A673 (cell line): Measurements from ENCODE around the gene C19orf67.

Experiments used
- EZH2 ChIP-seq: fragments of 200-600 bp; sonication (generic); IDR thresholded peaks from 2 replicates; pipeline ENCODE4 v1.6.1; 2017; ENCODE audit warnings: borderline replicate concordance, low read depth, mild to moderate bottlenecking, mixed read lengths, antibody characterized with exemption, low read length; ENCODE audit not compliant: poor library complexity, severe bottlenecking
- TF ChIP-seq, protein P1 (sequence below): fragments of 300-800, 200-600 bp; sonication (generic); conservative IDR thresholded peaks from 2 replicates; pipeline ENCODE4 v1.5.1; 2017; ENCODE audit warnings: low read depth, mild to moderate bottlenecking, antibody characterized with exemption, low read length, moderate library complexity, mixed read lengths

GRCh38 chr19:14053032-14053431 is 32.6 kb downstream of the C19orf67 start:
- TF ChIP-seq, protein P1, sequence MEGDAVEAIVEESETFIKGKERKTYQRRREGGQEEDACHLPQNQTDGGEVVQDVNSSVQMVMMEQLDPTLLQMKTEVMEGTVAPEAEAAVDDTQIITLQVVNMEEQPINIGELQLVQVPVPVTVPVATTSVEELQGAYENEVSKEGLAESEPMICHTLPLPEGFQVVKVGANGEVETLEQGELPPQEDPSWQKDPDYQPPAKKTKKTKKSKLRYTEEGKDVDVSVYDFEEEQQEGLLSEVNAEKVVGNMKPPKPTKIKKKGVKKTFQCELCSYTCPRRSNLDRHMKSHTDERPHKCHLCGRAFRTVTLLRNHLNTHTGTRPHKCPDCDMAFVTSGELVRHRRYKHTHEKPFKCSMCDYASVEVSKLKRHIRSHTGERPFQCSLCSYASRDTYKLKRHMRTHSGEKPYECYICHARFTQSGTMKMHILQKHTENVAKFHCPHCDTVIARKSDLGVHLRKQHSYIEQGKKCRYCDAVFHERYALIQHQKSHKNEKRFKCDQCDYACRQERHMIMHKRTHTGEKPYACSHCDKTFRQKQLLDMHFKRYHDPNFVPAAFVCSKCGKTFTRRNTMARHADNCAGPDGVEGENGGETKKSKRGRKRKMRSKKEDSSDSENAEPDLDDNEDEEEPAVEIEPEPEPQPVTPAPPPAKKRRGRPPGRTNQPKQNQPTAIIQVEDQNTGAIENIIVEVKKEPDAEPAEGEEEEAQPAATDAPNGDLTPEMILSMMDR = no peak
- no peak for TF ChIP-seq EZH2
